WTC11 (cell line): ENCODE results near the gene CCDC141. TPM values are rescaled to one million over a fixed set of nuclear protein-coding genes. Genes with fewer than 3 reads are reported as not detected.

Experiments used
- ATAC-seq: fragments of 200-7000 bp; cut with Tn5 transposase; 2 replicates; pipeline ENCODE4 v1.10.0; 2021; ENCODE audit warnings: mild to moderate bottlenecking, moderate library complexity
- CTCF ChIA-PET: fragments of 300-600 bp; sonication (Branson Sonifier 250); formaldehyde crosslinking; loops from one replicate; lab custom pipeline; 2021; ENCODE audit warnings: antibody characterized with exemption; lab: Charles Lee
- POLR2A ChIA-PET: fragments of 350-600 bp; sonication (Branson Sonifier 250); formaldehyde crosslinking; loops from one replicate; lab custom pipeline; 2021; ENCODE audit warnings: antibody characterized with exemption; lab: Charles Lee
- DNase-seq: peaks from one replicate; pipeline ENCODE4 v3.0.0; 2021; ENCODE audit warnings: low spot score
- H3K27ac Mint-ChIP-seq: 2 replicates; pipeline ENCODE4 v1.8.0; 2021; ENCODE audit warnings: mixed read lengths
- H3K27me3 Mint-ChIP-seq: 2 replicates; pipeline ENCODE4 v1.8.0; 2021; ENCODE audit warnings: low read depth, mild to moderate bottlenecking, moderate library complexity, mixed read lengths
- H3K36me3 Mint-ChIP-seq: 2 replicates; pipeline ENCODE4 v1.8.0; 2021; ENCODE audit warnings: mixed read lengths
- H3K4me1 Mint-ChIP-seq: 2 replicates; pipeline ENCODE4 v1.8.0; 2022; ENCODE audit warnings: mixed read lengths
- H3K4me3 Mint-ChIP-seq: 2 replicates; pipeline ENCODE4 v1.8.0; 2021; ENCODE audit warnings: mild to moderate bottlenecking, moderate library complexity, mixed read lengths
- H3K9me3 Mint-ChIP-seq: 2 replicates; pipeline ENCODE4 v1.8.0; 2021; ENCODE audit warnings: mixed read lengths
- ARID4B ChIP-seq: sonication (generic); formaldehyde crosslinking; IDR thresholded peaks from 2 replicates; pipeline ENCODE4 v1.8.0; 2023; ENCODE audit warnings: missing genetic modification reagents, mild to moderate bottlenecking, borderline replicate concordance
- E2F5 ChIP-seq: sonication (generic); formaldehyde crosslinking; IDR thresholded peaks from 2 replicates; pipeline ENCODE4 v1.8.1; 2022; ENCODE audit warnings: mild to moderate bottlenecking, moderate library complexity, missing genetic modification reagents
- ELF4 ChIP-seq: sonication (generic); formaldehyde crosslinking; IDR thresholded peaks from 2 replicates; pipeline ENCODE4 v1.8.1; 2022; ENCODE audit warnings: low read depth, mild to moderate bottlenecking, moderate library complexity, missing genetic modification reagents
- ESRRA ChIP-seq: sonication (generic); formaldehyde crosslinking; IDR thresholded peaks from 2 replicates; pipeline ENCODE4 v1.8.1; 2022; ENCODE audit warnings: mild to moderate bottlenecking, missing genetic modification reagents, borderline replicate concordance
- JUN ChIP-seq: sonication (generic); formaldehyde crosslinking; IDR thresholded peaks from 2 replicates; pipeline ENCODE4 v1.8.0; 2023; ENCODE audit warnings: mild to moderate bottlenecking, missing genetic modification reagents
- NR2C2 ChIP-seq: sonication (generic); formaldehyde crosslinking; IDR thresholded peaks from 2 replicates; pipeline ENCODE4 v1.8.0; 2022; ENCODE audit warnings: mild to moderate bottlenecking, missing genetic modification reagents
- PREB ChIP-seq: sonication (generic); formaldehyde crosslinking; IDR thresholded peaks from 2 replicates; pipeline ENCODE4 v1.8.1; 2022; ENCODE audit warnings: mild to moderate bottlenecking, missing genetic modification reagents, moderate library complexity, borderline replicate concordance
- SMAD3 ChIP-seq: sonication (generic); formaldehyde crosslinking; IDR thresholded peaks from 2 replicates; pipeline ENCODE4 v1.8.0; 2022; ENCODE audit warnings: missing genetic modification reagents, mild to moderate bottlenecking, borderline replicate concordance
- STAT6 ChIP-seq: sonication (generic); formaldehyde crosslinking; conservative IDR thresholded peaks from 2 replicates; pipeline ENCODE4 v1.8.1; 2023; ENCODE audit warnings: mild to moderate bottlenecking, low read depth, missing genetic modification reagents, moderate library complexity
- TCF7 ChIP-seq: sonication (generic); formaldehyde crosslinking; IDR thresholded peaks from 2 replicates; pipeline ENCODE4 v1.8.0; 2022; ENCODE audit warnings: mild to moderate bottlenecking, low read depth, missing genetic modification reagents, moderate library complexity
- ZBTB21 ChIP-seq: sonication (generic); formaldehyde crosslinking; IDR thresholded peaks from 2 replicates; pipeline ENCODE4 v1.8.1; 2023; ENCODE audit warnings: mild to moderate bottlenecking, missing genetic modification reagents, borderline replicate concordance
- ZNF425 ChIP-seq: fragments of 250-450 bp; sonication (Bioruptor Pico); conservative IDR thresholded peaks from 2 replicates; pipeline ENCODE4 v1.9.0; 2021; ENCODE audit warnings: mild to moderate bottlenecking
- total RNA-seq: library from RNA; stranded (reverse); gene quantifications from 3 replicates; pipeline ENCODE4 v1.2.3, GENCODE V29; 2021
- TF ChIP-seq, protein P1 (sequence below): fragments of 200-600 bp; IDR thresholded peaks from 2 replicates; pipeline ENCODE4 v1.8.0; 2022; ENCODE audit warnings: antibody characterized with exemption
- TF ChIP-seq, protein P2 (sequence below): fragments of 250-450 bp; sonication (Bioruptor Pico); IDR thresholded peaks from 2 replicates; pipeline ENCODE4 v1.9.0; 2021; ENCODE audit warnings: mild to moderate bottlenecking, borderline replicate concordance
- TF ChIP-seq, protein P3 (sequence below): fragments of 250-450 bp; sonication (Bioruptor Pico); IDR thresholded peaks from 2 replicates; pipeline ENCODE4 v1.9.0; 2021; ENCODE audit warnings: mild to moderate bottlenecking

CCDC141 gene
- total RNA-seq, 1 experiment from 2014 or later, result 8.5 TPM

GRCh38 chr2:178871536-178871935 lies 178.4 kb downstream of the CCDC141 start:
- no peak overlapping the region for H3K27ac Mint-ChIP-seq
- ChIA-PET POLR2A (no interaction called here), CTCF (interaction anchor here (1.0 kb wide), 1 partner anchor 20 kb away, joined by 3 read pairs; no protein-coding TSS in a partner anchor)
- no peaks in the 10 kb centered on the region for H3K27me3 Mint-ChIP-seq
- DNase-seq (no peak), ATAC-seq (no peak)
- peaks cover 9% of the 10 kb centered on the region for H3K4me1 Mint-ChIP-seq
- no peaks in the 10 kb centered on the region for H3K9me3 Mint-ChIP-seq
- no peaks in the 10 kb centered on the region for H3K36me3 Mint-ChIP-seq
- H3K4me3 Mint-ChIP-seq, result no peak overlapping the region
- no peak for TF ChIP-seq PREB
- no peak for TF ChIP-seq NR2C2
- TF ChIP-seq SMAD3 (CRISPR knock-in tag), result no peak
- no peak for TF ChIP-seq ZNF425
- TF ChIP-seq, protein P1, sequence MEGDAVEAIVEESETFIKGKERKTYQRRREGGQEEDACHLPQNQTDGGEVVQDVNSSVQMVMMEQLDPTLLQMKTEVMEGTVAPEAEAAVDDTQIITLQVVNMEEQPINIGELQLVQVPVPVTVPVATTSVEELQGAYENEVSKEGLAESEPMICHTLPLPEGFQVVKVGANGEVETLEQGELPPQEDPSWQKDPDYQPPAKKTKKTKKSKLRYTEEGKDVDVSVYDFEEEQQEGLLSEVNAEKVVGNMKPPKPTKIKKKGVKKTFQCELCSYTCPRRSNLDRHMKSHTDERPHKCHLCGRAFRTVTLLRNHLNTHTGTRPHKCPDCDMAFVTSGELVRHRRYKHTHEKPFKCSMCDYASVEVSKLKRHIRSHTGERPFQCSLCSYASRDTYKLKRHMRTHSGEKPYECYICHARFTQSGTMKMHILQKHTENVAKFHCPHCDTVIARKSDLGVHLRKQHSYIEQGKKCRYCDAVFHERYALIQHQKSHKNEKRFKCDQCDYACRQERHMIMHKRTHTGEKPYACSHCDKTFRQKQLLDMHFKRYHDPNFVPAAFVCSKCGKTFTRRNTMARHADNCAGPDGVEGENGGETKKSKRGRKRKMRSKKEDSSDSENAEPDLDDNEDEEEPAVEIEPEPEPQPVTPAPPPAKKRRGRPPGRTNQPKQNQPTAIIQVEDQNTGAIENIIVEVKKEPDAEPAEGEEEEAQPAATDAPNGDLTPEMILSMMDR, result no peak
- TF ChIP-seq STAT6, result no peak
- no peak for TF ChIP-seq E2F5 (CRISPR knock-in tag)
- TF ChIP-seq ZBTB21 (CRISPR knock-in tag), result no peak
- TF ChIP-seq TCF7 (CRISPR knock-in tag), result no peak
- TF ChIP-seq, protein P2, sequence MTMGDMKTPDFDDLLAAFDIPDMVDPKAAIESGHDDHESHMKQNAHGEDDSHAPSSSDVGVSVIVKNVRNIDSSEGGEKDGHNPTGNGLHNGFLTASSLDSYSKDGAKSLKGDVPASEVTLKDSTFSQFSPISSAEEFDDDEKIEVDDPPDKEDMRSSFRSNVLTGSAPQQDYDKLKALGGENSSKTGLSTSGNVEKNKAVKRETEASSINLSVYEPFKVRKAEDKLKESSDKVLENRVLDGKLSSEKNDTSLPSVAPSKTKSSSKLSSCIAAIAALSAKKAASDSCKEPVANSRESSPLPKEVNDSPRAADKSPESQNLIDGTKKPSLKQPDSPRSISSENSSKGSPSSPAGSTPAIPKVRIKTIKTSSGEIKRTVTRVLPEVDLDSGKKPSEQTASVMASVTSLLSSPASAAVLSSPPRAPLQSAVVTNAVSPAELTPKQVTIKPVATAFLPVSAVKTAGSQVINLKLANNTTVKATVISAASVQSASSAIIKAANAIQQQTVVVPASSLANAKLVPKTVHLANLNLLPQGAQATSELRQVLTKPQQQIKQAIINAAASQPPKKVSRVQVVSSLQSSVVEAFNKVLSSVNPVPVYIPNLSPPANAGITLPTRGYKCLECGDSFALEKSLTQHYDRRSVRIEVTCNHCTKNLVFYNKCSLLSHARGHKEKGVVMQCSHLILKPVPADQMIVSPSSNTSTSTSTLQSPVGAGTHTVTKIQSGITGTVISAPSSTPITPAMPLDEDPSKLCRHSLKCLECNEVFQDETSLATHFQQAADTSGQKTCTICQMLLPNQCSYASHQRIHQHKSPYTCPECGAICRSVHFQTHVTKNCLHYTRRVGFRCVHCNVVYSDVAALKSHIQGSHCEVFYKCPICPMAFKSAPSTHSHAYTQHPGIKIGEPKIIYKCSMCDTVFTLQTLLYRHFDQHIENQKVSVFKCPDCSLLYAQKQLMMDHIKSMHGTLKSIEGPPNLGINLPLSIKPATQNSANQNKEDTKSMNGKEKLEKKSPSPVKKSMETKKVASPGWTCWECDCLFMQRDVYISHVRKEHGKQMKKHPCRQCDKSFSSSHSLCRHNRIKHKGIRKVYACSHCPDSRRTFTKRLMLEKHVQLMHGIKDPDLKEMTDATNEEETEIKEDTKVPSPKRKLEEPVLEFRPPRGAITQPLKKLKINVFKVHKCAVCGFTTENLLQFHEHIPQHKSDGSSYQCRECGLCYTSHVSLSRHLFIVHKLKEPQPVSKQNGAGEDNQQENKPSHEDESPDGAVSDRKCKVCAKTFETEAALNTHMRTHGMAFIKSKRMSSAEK (CRISPR knock-in tag), result no peak
- TF ChIP-seq ESRRA (CRISPR knock-in tag), result no peak
- no peak for TF ChIP-seq JUN (CRISPR knock-in tag)
- TF ChIP-seq, protein P3, sequence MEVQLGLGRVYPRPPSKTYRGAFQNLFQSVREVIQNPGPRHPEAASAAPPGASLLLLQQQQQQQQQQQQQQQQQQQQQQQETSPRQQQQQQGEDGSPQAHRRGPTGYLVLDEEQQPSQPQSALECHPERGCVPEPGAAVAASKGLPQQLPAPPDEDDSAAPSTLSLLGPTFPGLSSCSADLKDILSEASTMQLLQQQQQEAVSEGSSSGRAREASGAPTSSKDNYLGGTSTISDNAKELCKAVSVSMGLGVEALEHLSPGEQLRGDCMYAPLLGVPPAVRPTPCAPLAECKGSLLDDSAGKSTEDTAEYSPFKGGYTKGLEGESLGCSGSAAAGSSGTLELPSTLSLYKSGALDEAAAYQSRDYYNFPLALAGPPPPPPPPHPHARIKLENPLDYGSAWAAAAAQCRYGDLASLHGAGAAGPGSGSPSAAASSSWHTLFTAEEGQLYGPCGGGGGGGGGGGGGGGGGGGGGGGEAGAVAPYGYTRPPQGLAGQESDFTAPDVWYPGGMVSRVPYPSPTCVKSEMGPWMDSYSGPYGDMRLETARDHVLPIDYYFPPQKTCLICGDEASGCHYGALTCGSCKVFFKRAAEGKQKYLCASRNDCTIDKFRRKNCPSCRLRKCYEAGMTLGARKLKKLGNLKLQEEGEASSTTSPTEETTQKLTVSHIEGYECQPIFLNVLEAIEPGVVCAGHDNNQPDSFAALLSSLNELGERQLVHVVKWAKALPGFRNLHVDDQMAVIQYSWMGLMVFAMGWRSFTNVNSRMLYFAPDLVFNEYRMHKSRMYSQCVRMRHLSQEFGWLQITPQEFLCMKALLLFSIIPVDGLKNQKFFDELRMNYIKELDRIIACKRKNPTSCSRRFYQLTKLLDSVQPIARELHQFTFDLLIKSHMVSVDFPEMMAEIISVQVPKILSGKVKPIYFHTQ (CRISPR knock-in tag), result no peak
- no peak for TF ChIP-seq ELF4 (CRISPR knock-in tag)
- TF ChIP-seq ARID4B (CRISPR knock-in tag), result no peak
